Spleen (tissue), 11 donors: Measurements from ENCODE around the gene BICDL2. TPM values are rescaled to one million over a fixed set of nuclear protein-coding genes. Genes with fewer than 3 reads are reported as not detected.
"Not testable (repeated sequence)": the region's sequence is repeated elsewhere in the genome, so short reads cannot be mapped to it uniquely, and the experiment has no call there.

ENCODE experiments used
- DNase-seq: peaks from one replicate; pipeline ENCODE4 v3.0.0-alpha.2; 2020
- H3K27ac ChIP-seq, 8 donors: fragments of 200-600 bp; sonication (generic) in 7 of 8; 1 replicate in 4 of 8; 2 replicates in 4 of 8; pipeline versions ENCODE4 v1.5.0 to v1.8.0; 2016 to 2021; ENCODE audit warnings: inconsistent platforms in 4 of 8, mild to moderate bottlenecking in 4 of 8, moderate library complexity in 1 of 8
- H3K27me3 ChIP-seq, 7 donors: fragments of 200-600 bp; sonication (generic) in 6 of 7; replicated peaks in 1 of 7; 1 replicate in 4 of 7; 2 replicates in 3 of 7; pipeline versions ENCODE4 v1.5.0 to v1.8.0; 2016 to 2021; ENCODE audit warnings: inconsistent platforms in 3 of 7, mild to moderate bottlenecking in 1 of 7
- H3K36me3 ChIP-seq, 6 donors: fragments of 200-600 bp; sonication (generic) in 5 of 6; 1 replicate in 4 of 6; 2 replicates in 2 of 6; pipeline versions ENCODE4 v1.5.0 to v1.8.0; 2016 to 2021; ENCODE audit warnings: inconsistent platforms in 2 of 6
- H3K4me1 ChIP-seq, 6 donors: fragments of 200-600 bp; sonication (generic) in 5 of 6; 1 replicate in 3 of 6; 2 replicates in 3 of 6; pipeline versions ENCODE4 v1.5.0 to v1.8.0; 2016 to 2021; ENCODE audit warnings: inconsistent platforms in 3 of 6
- H3K4me3 ChIP-seq, 8 donors: fragments of 200-600 bp; sonication (generic) in 7 of 8; 1 replicate in 4 of 8; 2 replicates in 4 of 8; pipeline versions ENCODE4 v1.5.0 to v1.8.0; 2016 to 2021; ENCODE audit warnings: inconsistent platforms in 4 of 8, mild to moderate bottlenecking in 4 of 8, moderate library complexity in 2 of 8
- H3K9me3 ChIP-seq, 8 donors: fragments of 200-600 bp; sonication (generic) in 7 of 8; 1 replicate in 4 of 8; 2 replicates in 4 of 8; pipeline versions ENCODE4 v1.5.0 to v1.8.0; 2016 to 2021; ENCODE audit warnings: inconsistent platforms in 4 of 8
- POLR2A ChIP-seq, 3 donors: fragments of 450-650 bp; IDR thresholded peaks; one replicate each; pipeline ENCODE4 v1.5.1; 2017; ENCODE audit warnings: antibody characterized with exemption in 3 of 3, mild to moderate bottlenecking in 1 of 3
- POLR2AphosphoS5 ChIP-seq, 3 donors: sonication (generic); formaldehyde crosslinking; IDR thresholded peaks; one replicate each; pipeline ENCODE4 v1.5.1; 2017; ENCODE audit warnings: antibody characterized with exemption in 3 of 3
- WGBS, 5 donors: extraction: QIAGEN DNeasy Blood & Tissue Kit in 3 of 5; methylation state at CpG; one replicate each; pipeline versions ENCODE4 v1.1.5 to v1.1.7; 2013 to 2018; 5-methylcytosine and 5-hydroxymethylcytosine counted together
- intact Hi-C: fragments of 100-400 bp; cut with DNase I; formaldehyde crosslinking; loops from one replicate; pipeline ENCODE4 v1.15.0; 2023; ENCODE audit warnings: low total_unique reads
- polyA plus RNA-seq, 3 donors: library from polyadenylated mRNA; stranded (reverse); fragments of 200-250 nt; gene quantifications; one replicate each; pipeline ENCODE4 v1.2.1, GENCODE V29; 2013
- total RNA-seq, 7 donors: library from RNA; depleted of rRNA in 3 of 7; stranded (reverse); fragments of >200 nt in 3 of 7; fragmentation: NEBNext Ultra II Directional in 4 of 7; extraction: Animal tissue kit (Norgen Biotek cat#: 25700) in 4 of 7; gene quantifications; one replicate each; pipeline versions ENCODE4 v1.1.0 to v1.2.1, GENCODE V29; 2016 to 2021
- TF ChIP-seq, protein P1 (sequence below), 11 experiments: fragments of 200-600 bp in 7 of 11; fragments of 450-650 bp in 4 of 11; sonication (generic) in 4 of 11; IDR thresholded peaks in 8 of 11; conservative IDR thresholded peaks in 3 of 11; 1 replicate in 7 of 11; 2 replicates in 4 of 11; pipeline versions ENCODE4 v1.4.0 to v1.8.0; 2016 to 2021; ENCODE audit warnings: antibody characterized with exemption in 11 of 11, inconsistent platforms in 4 of 11, mild to moderate bottlenecking in 1 of 11
- donor health status: healthy with polysubstance abuse.
- donor health status: DM: no; HTN: no; CAD: no; lungs with moderate emphysema.
- donor health status: DM: no; HTN: no; CAD: no.
- donor health status: Bipolar disorder and iron deficiency.
- donor health status: healthy.
- donor health status: DM: no; HTN: no; CAD: no.
- donor health status: DM: yes; HTN: yes; CAD: no.

The BICDL2 gene
- total and polyA plus RNA-seq, 10 donors = 0.03 to 0.77 (median 0.30) TPM; not detected in 3

DNA sequence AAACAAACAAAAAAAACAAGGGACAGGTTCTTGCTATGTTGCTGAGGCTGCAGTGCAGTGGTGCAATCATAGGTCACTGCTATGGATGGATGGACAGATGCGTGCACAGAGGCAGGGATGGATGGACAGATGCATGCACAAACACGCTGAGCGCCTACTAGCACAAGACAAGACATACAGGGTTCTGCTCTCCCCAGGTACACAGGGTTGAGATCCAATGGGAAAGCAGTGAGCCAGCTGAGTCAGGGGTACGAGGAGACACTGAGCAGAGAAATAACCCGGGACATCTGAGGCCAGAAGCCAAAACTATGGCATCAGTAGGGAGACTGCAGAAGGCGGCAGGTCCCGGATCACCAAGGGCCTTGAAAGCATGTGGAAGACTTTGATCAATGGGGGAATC, 34.9 kb upstream of the BICDL2 start:
- TF ChIP-seq POLR2AphosphoS5 (IDR thresholded peaks at IDR 0.05) (peak in 2 of 3 donors; percentile 20 to 38), POLR2A (IDR thresholded peaks at IDR 0.05) (no peak)
- TF ChIP-seq, protein P1, sequence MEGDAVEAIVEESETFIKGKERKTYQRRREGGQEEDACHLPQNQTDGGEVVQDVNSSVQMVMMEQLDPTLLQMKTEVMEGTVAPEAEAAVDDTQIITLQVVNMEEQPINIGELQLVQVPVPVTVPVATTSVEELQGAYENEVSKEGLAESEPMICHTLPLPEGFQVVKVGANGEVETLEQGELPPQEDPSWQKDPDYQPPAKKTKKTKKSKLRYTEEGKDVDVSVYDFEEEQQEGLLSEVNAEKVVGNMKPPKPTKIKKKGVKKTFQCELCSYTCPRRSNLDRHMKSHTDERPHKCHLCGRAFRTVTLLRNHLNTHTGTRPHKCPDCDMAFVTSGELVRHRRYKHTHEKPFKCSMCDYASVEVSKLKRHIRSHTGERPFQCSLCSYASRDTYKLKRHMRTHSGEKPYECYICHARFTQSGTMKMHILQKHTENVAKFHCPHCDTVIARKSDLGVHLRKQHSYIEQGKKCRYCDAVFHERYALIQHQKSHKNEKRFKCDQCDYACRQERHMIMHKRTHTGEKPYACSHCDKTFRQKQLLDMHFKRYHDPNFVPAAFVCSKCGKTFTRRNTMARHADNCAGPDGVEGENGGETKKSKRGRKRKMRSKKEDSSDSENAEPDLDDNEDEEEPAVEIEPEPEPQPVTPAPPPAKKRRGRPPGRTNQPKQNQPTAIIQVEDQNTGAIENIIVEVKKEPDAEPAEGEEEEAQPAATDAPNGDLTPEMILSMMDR (IDR thresholded peaks at IDR 0.05 in 8 of 11, conservative IDR thresholded peaks at IDR 0.05 in 3 of 11) = no peak
- intact Hi-C loops = no loop called here
- H3K4me1 ChIP-seq = peaks cover 13 to 90% (median 57%) of the 10 kb centered on the region in 6 donors
- peak; percentile 47 for DNase-seq
- H3K27me3 ChIP-seq = no peaks in the 10 kb centered on the region
- no peaks in the 10 kb centered on the region for H3K9me3 ChIP-seq
- no peak overlapping the region for H3K4me3 ChIP-seq
- H3K36me3 ChIP-seq = peaks cover 0 to 36% (median 2%) of the 10 kb centered on the region in 6 donors
- WGBS, 5 donors = 89 to 94% (median 92%) methylated on average over 7 of the region's 7 CpGs
- peak overlapping the region in 4 of 8 donors; percentile 7 to 93 (median 88) for H3K27ac ChIP-seq

DNA sequence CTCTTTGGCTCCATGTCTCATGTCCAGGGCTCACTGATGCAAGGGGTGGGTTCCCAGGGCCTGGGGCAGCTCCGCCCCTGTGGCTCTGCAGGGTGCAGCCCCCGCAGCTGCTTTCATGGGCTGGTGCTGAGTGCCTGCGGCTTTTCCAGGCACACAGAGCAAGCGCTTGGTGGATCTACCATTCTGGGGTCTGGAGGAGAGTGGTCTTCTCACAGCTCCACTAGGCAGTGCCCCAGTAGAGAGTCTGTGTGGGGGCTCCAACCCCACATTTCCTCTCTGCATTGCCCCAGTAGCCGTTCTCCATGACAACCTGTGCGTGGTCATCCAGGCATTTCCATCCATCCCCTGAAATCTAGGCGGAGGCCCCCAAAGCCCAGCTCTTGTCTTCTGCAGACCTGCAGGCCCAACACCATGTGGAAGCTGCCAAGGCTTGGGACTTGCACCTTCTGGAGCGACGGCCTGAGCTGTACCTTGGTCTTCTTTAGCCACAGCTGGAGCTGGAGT, 33.9 kb upstream of the BICDL2 start:
- peak; percentile 60 for DNase-seq
- Histone ChIP-seq H3K9me3 (no peaks in the 10 kb centered on the region), H3K4me1 (peaks cover 10 to 85% (median 48%) of the 10 kb centered on the region in 6 donors), H3K36me3 (peaks cover 0 to 30% (median 2%) of the 10 kb centered on the region in 6 donors), H3K27me3 (no peaks in the 10 kb centered on the region), H3K27ac (peak overlapping the region in 3 of 8 donors; percentile 85 to 93 (median 91)), H3K4me3 (no peak overlapping the region)
- intact Hi-C loops = no loop called here
- 80 to 94% (median 88%) methylated on average over 4 to 9 of the region's 9 CpGs for WGBS, 5 donors
- TF ChIP-seq, protein P1 (IDR thresholded peaks at IDR 0.05 in 8 of 11, conservative IDR thresholded peaks at IDR 0.05 in 3 of 11) = no peak
- peak in 1 of 3 donors; percentile 5 for TF ChIP-seq POLR2AphosphoS5 (IDR thresholded peaks at IDR 0.05)

DNA sequence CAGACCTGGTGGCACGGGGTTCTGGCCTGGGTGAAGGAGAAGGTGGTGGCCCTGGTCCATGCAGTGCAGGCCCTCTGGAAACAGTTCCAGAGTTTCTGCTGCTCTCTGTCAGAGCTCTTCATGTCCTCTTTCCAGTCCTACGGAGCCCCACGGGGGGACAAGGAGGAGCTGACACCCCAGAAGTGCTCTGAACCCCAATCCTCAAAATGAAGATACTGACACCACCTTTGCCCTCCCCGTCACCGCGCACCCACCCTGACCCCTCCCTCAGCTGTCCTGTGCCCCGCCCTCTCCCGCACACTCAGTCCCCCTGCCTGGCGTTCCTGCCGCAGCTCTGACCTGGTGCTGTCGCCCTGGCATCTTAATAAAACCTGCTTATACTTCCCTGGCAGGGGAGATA, 32.4 kb upstream of the BICDL2 start:
- H3K4me3 ChIP-seq, H3K9me3 ChIP-seq, intact Hi-C loops, H3K27me3 ChIP-seq: not testable (repeated sequence)
- Histone ChIP-seq H3K36me3 (peaks cover 0 to 30% (median 2%) of the 10 kb centered on the region in 6 donors), H3K27ac (peak overlapping the region in 3 of 8 donors; percentile 6 to 93 (median 37)), H3K4me1 (peaks cover 8 to 85% (median 41%) of the 10 kb centered on the region in 6 donors)
- 84 to 93% (median 90%) methylated on average over 8 to 10 of the region's 11 CpGs for WGBS, 5 donors
- peak; percentile 60 for DNase-seq

DNA sequence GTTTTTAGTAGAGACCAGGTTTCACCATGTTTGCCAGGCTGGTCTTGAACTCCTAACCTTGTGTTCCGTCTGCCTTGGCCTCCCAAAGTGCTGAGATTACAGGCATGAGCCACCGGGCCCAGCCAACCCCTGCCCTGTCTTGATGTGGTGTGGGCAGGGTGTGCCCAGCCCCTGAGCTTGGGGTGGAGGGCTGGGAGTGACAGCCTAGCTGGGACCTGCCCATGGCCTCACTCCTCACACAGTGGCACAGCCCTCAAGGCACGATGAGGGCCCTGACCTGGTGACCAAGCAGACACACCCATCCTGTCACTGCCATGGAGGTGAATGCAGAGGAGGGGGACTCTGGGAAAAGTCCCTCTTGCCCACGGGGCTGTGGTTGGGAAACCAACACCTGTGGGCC, 31.7 kb upstream of the BICDL2 start:
- 57 to 70% (median 59%) methylated on average over 4 of the region's 4 CpGs for WGBS, 5 donors
- Histone ChIP-seq H3K36me3 (peaks cover 0 to 30% (median 2%) of the 10 kb centered on the region in 6 donors), H3K9me3 (no peaks in the 10 kb centered on the region), H3K27me3 (no peaks in the 10 kb centered on the region), H3K4me3 (peak overlapping the region in 6 of 8 donors; percentile 41 to 79 (median 58)), H3K4me1 (peaks cover 6 to 85% (median 37%) of the 10 kb centered on the region in 6 donors), H3K27ac (peak overlapping the region; percentile 14 to 87 (median 75))
- intact Hi-C loops = no loop called here
- peak; percentile 78 for DNase-seq
- TF ChIP-seq POLR2AphosphoS5 (IDR thresholded peaks at IDR 0.05) (peak; percentile 18 to 65 (median 60)), POLR2A (IDR thresholded peaks at IDR 0.05) (no peak)

DNA sequence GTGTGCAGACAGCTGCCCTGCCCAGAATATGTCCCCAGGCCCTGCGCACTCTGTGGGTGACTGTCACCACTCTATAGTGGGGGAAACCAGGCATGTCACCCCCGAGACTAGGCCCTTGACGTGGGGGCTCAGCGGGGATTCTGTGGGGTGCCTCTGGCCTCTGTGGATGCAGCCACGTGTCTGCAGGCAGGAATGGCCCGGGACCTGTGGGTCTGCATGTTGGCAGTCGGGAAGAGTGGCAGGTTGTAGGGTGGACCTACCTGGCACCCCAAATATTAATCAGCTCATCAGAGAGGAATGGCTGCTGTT, 29.6 kb upstream of the BICDL2 start:
- no peak for TF ChIP-seq POLR2A (IDR thresholded peaks at IDR 0.05)
- TF ChIP-seq, protein P1 (IDR thresholded peaks at IDR 0.05 in 8 of 11, conservative IDR thresholded peaks at IDR 0.05 in 3 of 11) = no peak
- Histone ChIP-seq H3K36me3 (peaks cover 0 to 30% (median 2%) of the 10 kb centered on the region in 6 donors), H3K27me3 (no peaks in the 10 kb centered on the region), H3K27ac (peak overlapping the region; percentile 79 to 87 (median 84)), H3K9me3 (no peaks in the 10 kb centered on the region), H3K4me1 (peaks cover 6 to 87% (median 40%) of the 10 kb centered on the region in 6 donors), H3K4me3 (peak overlapping the region; percentile 41 to 79 (median 58))
- WGBS, 5 donors = 28 to 73% (median 68%) methylated on average over 6 to 7 of the region's 7 CpGs
- intact Hi-C loops = no loop called here
- peak; percentile 69 for DNase-seq
